GM20000 (cell line): ENCODE data around the gene CEP128.

ENCODE experiments used
- DNase-seq: peaks from one replicate; pipeline ENCODE4 v3.0.0; 2012; ENCODE audit warnings: low spot score
- TF ChIP-seq, protein P1 (sequence below): IDR thresholded peaks from 2 replicates; pipeline ENCODE4 v1.5.1; 2012; ENCODE audit warnings: mild to moderate bottlenecking, control low read depth; ENCODE audit errors: extremely low read depth, missing control alignments

Gene CEP128

DNA sequence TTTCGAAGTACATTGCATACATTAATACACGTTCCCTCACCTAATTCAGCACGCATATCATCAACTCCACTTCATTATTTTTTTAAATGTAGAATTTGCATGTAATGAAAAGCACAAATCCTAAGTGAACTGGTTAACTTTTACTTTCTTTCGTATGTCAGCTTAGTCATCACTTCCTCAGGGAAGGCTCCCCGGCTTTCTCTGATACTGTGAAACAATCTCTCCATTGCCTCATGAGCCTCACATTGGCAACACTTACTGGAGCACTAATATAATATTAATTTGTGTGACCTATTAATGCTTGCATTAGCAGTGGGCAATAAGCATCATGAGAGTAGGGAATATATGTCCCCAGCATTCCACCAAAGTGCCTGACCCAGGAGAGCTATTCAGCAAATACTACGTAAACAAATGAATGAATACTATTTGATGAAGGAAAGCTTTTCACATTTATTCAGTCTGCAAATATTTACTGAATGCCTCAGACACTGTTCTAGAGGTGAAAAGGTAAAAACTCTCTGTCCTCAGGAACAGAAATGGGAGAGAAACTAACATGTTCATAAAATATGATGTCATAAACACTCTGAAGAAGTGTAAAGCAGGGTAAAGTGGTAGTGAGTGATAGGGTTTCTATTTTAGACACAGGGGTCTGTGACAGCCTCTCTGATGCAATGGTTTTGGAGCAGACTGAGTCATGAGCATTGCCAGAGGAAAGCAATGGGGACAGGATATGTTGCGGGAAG lies 402.7 kb downstream of the CEP128 start:
- TF ChIP-seq, protein P1, sequence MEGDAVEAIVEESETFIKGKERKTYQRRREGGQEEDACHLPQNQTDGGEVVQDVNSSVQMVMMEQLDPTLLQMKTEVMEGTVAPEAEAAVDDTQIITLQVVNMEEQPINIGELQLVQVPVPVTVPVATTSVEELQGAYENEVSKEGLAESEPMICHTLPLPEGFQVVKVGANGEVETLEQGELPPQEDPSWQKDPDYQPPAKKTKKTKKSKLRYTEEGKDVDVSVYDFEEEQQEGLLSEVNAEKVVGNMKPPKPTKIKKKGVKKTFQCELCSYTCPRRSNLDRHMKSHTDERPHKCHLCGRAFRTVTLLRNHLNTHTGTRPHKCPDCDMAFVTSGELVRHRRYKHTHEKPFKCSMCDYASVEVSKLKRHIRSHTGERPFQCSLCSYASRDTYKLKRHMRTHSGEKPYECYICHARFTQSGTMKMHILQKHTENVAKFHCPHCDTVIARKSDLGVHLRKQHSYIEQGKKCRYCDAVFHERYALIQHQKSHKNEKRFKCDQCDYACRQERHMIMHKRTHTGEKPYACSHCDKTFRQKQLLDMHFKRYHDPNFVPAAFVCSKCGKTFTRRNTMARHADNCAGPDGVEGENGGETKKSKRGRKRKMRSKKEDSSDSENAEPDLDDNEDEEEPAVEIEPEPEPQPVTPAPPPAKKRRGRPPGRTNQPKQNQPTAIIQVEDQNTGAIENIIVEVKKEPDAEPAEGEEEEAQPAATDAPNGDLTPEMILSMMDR: no peak
- DNase-seq: no peak

DNA sequence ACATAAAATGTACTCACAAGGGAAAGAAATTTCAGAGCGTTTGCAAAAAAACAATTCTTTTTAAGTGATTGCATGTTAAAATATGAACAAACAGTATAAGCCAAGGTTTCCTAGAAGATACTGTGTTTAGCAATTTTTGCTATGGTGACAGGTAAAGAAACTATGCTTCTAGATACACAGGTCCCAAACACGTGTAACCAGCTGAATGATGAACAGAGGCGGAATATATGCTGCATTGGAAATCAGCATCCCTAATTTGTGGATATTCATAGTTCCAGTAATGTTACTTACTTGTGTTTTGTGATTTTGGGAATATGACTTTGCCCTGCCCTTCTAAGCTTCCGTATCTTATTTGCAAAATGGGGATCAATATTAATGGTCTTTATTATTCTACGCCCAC lies 403.9 kb downstream of the CEP128 start:
- TF ChIP-seq, protein P1: no peak
- no peak for DNase-seq

DNA sequence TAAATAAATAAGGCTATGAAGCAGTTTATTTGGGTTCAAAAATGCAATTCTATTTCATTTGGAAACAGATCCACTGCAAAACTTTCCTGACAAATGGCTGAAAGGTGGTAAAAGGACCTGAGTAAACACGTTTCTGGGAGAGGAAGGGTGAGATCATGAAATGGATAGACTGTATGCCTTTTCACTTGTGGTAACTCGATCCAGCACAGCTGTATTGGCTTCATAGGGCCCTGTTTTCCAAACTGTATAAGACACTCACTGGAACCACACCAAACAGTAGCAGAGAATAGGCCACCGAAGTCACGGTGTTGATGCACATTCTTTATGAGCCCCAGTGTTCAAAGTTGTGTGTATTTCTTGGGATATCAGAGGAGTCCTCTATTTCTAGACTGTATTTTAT lies 405.1 kb downstream of the CEP128 start:
- DNase-seq: no peak
- TF ChIP-seq, protein P1: no peak

DNA sequence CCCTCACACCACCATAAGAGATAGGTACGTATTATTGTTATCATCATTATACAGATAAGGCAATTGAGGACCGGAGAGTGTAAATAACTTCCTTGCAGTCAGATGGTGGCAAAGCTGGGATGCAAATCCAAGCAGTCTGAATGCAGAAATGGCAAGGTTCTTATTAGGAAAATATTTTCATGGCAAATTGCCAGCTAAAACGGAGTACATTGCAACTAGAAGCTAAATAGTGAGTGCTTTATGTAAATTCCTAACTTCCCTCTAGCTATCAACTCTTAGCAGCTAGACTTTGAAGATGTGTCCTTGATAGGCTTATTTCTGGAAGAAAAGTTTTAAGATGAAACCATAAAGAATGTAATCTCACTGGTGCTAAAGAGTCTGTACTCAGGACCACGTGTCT lies 406.4 kb downstream of the CEP128 start:
- DNase-seq: no peak
- TF ChIP-seq, protein P1: no peak

DNA sequence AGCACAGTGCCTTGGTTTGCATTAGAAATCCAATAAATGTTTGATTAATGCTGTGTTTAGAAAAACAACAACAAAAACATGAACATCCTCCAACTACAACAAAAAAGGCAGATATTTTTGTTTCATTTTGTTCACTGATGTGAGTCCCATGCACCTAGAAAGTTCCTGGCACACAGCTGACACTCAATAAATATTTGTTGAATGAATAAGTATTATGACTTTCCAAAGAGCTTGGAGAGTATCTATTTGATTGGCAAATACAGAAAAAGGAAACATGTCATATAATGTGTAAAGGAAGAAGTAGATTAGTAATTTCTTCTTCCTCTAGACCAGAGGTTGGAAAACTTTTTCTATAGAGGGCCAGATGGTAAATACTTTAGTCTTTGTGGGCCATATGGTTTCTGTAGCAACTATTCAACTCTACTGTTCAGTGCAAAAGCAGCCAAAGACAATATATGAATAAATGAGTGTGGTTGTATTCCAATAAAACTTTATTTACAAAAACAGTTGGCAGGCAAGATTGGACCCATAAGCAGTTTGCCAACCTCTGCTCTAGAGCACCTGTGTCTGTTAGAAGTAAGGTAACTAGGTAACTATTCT lies 417.9 kb downstream of the CEP128 start:
- DNase-seq: no peak
- TF ChIP-seq, protein P1: no peak

DNA sequence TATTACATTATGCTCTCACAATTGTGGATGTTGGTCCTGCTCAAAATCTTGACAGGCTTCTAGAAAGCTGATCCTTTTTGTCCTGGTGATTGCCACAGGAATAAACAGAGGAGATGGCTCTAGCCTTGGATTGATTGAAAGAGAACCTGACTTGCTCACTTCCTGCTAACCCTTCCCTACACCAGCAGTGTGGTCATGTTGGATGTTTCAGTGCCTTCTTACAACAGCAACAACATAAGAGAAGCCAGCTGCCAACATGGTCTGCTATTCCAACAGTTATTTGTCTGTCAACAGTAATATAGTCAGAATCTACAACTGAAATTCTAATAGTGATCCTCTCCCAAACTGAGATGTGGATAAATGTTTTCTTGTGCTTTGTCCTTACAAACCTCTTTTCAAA lies 418.6 kb downstream of the CEP128 start:
- no peak for DNase-seq
- TF ChIP-seq, protein P1: no peak

DNA sequence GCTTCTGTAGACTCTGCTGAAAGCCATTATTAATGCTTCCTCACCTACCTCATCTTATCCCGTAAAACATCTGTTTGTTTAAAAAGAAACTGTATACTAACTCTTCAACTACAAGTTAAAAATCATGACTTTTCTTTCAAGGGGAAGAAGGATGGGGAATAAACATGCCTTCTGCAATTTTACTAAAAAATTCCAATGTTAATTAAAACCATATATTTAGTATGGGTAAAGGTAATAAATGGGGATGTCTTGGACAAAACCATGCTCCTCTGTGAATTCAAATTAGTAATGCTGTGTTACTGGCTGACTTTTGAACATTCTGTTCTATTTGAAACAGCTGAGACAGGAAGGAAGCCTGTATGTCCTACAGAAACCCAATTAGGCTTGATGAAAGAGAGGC lies 419.1 kb downstream of the CEP128 start:
- no peak for DNase-seq

More for the DNA sequence above, 419.1 kb downstream of the CEP128 start:
- TF ChIP-seq, protein P1: no peak
